Right kidney (tissue), 1 donor: ENCODE measurements around the gene KIF12.

Experiments used
- DNase-seq: peaks from one replicate; pipeline ENCODE4 v3.0.0-alpha.2; 2016

Gene KIF12

GRCh38 chr9:114123031-114123977, 24.2 kb upstream of the KIF12 start:
- no peak for DNase-seq

- no peak for DNase-seq
These were observed 23.3 kb upstream of the KIF12 start for GRCh38 chr9:114122136-114123027.

GRCh38 chr9:114121227-114122135, 22.4 kb upstream of the KIF12 start:
- DNase-seq: peak; percentile 31

- DNase-seq: no peak
These were observed 21.3 kb upstream of the KIF12 start for GRCh38 chr9:114120192-114121014.

- no peak for DNase-seq
These were observed 20.4 kb upstream of the KIF12 start for GRCh38 chr9:114119242-114120191.

- peak; percentile 60 for DNase-seq
These were observed 19.1 kb upstream of the KIF12 start for GRCh38 chr9:114117996-114118830.

- no peak for DNase-seq
These were observed 18.5 kb upstream of the KIF12 start for GRCh38 chr9:114117614-114117995.

- no peak for DNase-seq
These were observed 17.1 kb upstream of the KIF12 start for GRCh38 chr9:114116126-114116747.

GRCh38 chr9:114115654-114116125, 16.6 kb upstream of the KIF12 start:
- no peak for DNase-seq

- DNase-seq: no peak
These were observed 15.3 kb upstream of the KIF12 start for GRCh38 chr9:114114364-114114763.

- no peak for DNase-seq
These were observed 13.9 kb upstream of the KIF12 start for GRCh38 chr9:114112778-114113584.

- DNase-seq: no peak
These were observed 13.2 kb upstream of the KIF12 start for GRCh38 chr9:114112325-114112724.

- DNase-seq: no peak
These were observed 11.1 kb upstream of the KIF12 start for GRCh38 chr9:114110180-114110579.

GRCh38 chr9:114109124-114109523, 10.0 kb upstream of the KIF12 start:
- no peak for DNase-seq

- DNase-seq: peak; percentile 65
These were observed 9.1 kb upstream of the KIF12 start for GRCh38 chr9:114108016-114108833.

GRCh38 chr9:114107286-114108001, 8.4 kb upstream of the KIF12 start:
- DNase-seq: no peak
